Measurements from ENCODE around the gene MLX.
"Not testable (repeated sequence)": the region's sequence is repeated elsewhere in the genome, so short reads cannot be mapped to it uniquely, and the experiment has no call there.

MLX gene

DNA sequence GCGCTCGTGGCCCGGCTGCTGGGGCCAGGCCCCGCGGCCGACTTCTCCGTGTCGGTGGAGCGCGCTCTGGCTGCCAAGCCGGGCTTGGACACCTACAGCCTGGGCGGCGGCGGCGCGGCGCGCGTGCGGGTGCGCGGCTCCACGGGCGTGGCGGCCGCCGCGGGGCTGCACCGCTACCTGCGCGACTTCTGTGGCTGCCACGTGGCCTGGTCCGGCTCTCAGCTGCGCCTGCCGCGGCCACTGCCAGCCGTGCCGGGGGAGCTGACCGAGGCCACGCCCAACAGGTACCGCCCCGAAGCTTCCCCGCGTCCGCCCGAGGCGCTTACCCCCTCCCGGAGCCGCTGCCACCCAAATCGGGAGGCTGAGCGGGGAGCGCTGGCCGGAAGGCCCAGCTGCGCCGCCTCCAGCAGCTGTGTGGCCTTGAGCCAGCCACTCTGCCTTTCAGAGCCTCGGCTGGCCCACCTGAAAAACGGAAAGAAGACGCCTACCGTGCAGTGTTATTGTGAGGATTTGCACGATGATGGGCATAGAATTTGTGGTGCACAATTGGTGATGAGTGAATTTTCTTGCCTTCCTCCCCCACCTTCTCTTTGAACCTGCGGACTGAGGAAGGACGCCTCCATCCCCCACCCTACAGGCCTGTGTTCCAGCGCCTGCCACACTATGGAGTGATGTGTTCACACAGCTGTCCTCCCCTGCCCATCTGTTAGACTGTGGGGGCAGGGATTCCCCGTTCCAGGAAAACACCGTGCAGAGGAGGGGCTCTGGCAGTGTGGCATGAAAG lies 30.3 kb upstream of the MLX start:
- no peak for DNase-seq

DNA sequence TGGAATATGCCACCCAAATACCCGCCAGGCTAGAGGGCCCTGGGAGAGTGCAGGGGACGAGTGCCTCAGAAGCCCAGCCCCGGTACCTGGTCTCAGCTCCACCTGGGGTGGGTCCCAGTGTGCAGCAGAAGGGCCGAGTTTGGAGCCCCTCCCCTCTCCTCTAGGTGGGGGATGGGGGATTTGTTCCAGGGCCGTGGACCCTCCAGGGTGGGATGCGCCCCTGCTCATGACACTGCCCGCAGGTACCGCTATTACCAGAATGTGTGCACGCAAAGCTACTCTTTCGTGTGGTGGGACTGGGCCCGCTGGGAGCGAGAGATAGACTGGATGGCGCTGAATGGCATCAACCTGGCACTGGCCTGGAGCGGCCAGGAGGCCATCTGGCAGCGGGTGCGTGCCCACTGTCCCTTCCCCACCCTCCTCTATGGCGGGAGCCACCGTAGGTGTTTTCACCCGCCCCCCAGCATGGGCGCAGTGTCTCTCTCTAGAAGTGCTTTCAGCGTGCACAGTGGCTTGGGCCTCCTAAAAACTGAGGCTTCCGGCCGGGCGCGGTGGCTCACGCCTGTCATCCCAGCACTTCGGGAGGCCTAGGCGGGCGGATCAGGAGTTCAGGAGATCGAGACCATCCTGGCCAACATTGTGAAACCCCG lies 29.6 kb upstream of the MLX start:
- no peak for DNase-seq

DNA sequence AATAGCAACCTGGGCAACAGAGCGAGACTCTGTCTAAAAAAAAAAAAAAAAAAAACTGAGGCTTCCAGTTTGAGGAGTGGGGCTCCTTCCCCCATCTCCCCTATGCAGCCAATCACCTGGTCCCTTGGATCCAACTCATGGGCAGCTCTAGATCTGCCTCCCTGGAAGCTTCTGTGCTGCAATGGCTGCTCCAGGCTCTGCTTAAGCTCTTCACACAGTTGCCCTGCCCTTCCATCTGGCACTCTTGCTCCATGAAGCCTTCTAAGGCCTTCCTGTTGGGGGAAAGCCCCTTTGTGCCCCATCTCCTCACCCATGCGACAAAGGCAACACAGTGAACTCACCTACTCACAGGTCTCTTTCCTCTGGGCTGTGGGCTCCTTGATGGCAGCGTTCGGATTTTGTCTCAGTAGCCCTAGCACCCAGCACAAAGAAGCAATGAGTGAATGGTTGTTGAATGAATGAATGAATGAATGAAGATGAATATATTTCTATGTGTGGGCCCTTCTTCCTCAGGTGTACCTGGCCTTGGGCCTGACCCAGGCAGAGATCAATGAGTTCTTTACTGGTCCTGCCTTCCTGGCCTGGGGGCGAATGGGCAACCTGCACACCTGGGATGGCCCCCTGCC lies 29.0 kb upstream of the MLX start:
- DNase-seq: no peak

DNA sequence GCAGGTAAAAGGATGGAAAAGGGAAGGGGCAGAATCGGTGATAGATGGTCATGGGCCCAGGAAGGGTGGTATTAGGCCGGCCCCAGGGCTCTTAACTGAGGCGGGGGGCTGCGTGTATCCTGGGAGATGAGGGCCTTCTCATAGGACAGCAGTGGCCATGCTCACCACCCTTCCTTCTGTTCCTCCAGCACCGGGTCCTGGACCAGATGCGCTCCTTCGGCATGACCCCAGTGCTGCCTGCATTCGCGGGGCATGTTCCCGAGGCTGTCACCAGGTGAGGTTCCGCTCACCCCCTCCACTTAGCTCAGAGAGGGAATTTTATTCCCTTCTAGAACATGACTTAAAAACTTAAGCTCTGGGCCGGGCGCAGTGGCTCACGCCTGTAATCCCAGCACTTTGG lies 28.4 kb upstream of the MLX start:
- DNase-seq: no peak

DNA sequence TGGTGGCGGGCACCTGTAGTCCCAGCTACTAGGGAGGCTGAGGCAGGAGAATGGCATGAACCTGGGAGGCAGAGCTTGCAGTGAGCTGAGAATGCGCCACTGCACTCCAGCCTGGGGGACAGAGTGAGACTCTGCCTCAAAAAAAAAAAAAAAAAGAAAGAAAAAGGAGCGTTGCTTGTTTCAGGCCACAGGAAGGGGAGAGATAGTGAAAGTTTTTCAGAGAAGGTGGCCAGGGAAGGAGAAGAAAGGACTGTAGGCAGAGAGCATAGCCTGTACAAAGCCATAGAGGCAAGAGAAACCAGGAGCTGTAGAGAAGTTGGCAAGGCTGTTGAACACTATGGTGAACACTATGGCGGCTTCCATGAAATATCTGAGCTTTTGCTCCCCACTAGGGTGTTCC lies 26.3 kb upstream of the MLX start:
- DNase-seq: not testable (repeated sequence)

DNA sequence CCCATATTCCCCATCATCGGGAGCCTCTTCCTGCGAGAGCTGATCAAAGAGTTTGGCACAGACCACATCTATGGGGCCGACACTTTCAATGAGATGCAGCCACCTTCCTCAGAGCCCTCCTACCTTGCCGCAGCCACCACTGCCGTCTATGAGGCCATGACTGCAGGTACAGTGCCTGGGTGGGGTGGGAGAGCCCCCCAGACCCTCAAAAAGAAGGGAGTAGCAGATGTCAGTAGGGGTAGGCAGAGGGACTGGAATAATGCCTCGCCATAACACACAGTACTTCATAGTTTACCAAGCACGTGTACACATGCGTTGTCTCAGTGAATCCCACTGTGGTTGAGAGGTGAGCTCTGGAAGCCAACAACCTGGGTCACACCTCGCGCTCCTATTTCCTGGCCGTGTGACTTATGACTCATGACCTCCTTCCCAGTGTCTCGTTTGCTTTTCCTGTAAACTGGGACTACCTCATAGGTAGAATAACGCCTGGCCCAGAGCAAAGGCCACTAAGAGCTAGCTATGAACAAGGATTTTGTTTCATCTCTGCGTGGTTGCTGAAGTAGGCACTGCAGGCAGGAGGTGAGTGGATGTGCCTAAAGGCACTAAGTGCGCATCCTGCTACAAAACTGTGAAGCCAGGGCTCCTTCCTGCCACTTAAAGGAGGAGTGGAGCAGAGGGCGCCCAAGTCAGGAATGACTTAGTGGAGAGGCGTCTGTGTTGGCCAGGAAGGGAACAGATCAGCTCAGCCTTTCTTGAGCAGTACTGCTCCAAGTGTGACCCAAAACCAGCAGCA lies 25.7 kb upstream of the MLX start:
- DNase-seq: no peak

DNA sequence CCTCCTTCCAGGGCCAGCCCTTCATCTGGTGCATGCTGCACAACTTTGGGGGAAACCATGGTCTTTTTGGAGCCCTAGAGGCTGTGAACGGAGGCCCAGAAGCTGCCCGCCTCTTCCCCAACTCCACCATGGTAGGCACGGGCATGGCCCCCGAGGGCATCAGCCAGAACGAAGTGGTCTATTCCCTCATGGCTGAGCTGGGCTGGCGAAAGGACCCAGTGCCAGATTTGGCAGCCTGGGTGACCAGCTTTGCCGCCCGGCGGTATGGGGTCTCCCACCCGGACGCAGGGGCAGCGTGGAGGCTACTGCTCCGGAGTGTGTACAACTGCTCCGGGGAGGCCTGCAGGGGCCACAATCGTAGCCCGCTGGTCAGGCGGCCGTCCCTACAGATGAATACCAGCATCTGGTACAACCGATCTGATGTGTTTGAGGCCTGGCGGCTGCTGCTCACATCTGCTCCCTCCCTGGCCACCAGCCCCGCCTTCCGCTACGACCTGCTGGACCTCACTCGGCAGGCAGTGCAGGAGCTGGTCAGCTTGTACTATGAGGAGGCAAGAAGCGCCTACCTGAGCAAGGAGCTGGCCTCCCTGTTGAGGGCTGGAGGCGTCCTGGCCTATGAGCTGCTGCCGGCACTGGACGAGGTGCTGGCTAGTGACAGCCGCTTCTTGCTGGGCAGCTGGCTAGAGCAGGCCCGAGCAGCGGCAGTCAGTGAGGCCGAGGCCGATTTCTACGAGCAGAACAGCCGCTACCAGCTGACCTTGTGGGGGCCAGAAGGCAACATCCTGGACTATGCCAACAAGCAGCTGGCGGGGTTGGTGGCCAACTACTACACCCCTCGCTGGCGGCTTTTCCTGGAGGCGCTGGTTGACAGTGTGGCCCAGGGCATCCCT lies 23.5 kb upstream of the MLX start:
- DNase-seq: no peak

DNA sequence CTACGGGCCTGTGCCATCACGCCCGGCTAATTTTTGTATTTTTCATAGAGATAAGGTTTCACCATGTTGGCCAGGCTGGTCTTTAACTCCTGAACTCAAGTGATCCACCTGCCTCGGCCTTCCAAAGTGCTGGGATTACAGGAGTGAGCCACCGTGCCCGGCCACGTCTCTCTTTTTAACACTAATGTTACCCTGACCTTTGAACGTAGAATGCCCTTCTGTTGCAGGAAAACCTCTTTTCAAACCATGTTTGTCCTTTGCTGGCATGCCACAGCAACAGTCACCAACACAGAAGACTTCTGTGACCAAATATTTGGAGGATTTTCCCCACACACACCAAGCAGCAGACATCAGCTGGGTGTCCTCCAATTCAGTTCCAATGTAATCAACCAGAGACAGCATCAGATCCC lies 22.0 kb upstream of the MLX start:
- no peak for DNase-seq

DNA sequence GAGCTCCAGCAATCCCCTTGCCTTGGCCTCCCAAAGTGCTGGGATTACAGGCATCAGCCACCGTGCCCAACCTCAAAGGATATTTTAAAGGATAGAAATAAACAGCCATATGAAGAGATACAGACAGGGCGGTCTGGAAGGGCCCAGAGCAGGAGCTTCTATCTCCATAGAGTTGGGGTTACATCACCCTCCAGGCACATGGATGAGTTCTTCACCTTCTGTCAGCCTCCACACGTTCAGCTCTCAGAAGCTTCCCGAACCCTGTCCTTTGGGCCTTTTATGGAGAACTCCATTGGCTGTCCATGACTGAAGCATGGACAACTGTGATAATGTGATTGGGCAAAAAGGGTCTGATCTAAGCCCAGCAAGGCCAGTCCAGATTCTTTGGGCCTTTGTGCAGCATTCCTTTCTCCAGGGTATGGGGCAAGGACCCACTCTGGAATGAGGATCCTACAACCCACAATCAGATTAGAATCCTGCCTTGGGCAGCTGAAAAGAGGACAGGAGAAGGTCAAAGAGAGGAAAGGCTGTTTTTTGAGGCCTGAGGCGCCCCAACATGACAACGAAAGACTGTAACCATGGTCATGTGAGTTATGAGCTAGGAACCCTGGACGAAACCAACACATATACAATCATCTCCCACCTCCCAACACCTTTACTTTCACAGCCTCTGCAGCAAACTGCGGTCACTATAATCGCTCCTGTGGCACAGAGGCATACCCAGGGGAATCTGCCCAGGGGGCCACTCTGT lies 21.0 kb upstream of the MLX start:
- not testable (repeated sequence) for DNase-seq

DNA sequence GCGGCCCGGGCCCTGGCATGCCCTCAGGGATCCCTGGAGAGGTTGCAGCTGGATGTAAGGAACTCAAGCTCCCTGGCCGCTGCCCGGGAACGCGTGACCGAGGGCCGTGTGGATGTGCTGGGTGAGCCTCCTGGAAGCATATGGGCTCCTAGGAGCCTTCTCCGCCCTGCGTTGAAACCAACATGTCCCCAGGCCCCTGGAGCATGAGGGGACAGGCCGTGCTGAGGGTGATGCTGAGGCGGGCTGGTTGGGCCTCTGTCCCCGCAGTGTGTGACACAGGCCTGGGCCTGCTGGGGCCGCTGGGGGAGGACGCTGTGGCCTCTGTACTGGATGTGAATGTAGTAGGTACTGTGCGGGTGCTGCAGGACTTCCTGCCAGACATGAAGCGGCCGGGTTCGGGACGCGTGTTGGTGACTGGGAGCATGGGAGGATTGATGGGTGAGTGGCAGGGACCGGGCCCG lies 19.9 kb upstream of the MLX start:
- no peak for DNase-seq

DNA sequence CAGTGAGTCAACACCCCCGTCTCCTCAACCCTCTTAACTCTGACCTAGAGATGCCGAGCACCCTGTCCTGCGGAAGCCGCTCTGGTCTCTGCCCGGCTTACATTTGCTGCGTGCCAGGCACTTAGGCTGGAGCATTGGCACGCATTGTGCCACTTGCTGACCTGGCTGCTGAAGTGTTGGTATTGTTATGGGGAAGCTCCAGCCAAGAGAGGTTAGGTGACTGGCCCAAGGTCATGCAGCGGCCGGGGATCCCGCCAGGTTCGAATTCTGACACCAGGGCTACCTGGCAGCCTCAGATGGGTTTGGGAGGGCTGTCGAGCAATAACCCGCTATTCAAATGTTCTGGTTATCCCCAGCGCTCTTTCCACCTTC lies 19.2 kb upstream of the MLX start:
- no peak for DNase-seq

DNA sequence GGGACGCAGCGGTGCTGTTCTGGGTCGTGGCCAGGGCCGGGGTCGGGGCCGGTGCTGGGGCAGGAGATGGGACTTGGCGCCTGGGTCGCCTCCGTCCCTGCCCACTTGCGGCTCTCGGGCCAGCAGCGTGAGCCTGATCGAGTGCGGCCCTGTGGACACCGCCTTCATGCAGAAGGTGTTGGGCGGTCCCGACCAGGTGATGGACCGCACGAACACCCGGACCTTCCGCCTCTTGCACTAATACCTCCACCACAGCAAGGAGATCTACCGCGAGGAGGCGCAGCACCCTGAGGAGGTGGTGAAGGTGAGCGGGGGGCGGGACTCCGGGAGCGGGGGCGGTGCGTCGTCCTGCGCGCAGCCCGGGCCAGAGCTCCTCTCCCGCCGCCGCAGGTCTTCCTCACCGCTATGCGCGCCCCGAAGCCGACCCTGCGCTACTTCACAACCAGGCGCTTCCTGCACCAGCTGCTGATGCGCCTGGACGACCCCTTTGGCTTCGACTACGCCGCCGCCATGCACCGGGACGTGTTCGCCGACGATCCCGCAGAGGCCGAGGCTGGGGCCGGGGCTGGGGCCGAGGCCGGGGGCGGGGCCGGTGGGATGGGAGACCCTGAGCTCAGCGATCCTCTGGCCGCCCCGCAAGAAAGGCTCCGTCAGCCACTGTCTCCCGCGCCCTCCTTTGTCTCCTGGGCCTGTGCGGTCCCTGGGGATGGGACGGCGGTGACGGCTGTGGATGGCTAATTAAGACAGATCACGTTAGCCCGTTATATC lies 18.6 kb upstream of the MLX start:
- DNase-seq: no peak

DNA sequence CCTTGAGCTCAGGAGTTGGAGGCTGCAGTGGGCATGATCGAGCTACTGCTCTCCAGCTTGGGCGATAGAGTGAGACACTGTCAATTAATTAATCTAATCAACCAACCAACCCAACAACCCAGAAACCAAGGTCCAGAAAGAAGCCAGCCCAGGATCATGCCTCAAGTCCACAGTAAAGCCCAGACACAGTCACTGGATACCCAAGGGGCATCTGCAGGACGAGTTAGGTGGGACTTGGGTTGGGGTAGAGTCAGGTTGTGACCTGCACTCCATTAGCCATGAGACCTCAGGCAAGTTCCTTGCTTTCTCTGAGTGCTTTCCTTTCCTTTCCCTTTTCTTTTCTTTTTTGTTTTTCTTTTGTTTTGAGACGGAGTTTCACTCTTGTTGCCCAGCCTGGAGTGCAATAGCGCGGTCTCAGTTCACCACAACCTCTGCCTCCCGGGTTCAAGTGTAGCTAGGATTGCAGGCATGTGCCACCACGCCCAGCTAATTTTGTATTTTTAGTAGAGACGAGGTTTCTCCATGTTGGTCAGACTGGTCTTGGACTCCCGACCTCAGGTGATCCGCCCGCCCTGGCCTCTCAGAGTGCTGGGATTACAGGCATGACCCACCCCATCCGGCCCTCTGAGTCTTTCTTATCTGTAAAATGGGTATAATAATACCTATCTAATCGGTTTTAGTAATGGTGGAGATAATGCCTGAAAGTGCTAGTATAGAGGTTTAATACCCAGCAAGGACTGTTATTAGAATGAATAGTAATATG lies 17.7 kb upstream of the MLX start:
- no peak for DNase-seq

DNA sequence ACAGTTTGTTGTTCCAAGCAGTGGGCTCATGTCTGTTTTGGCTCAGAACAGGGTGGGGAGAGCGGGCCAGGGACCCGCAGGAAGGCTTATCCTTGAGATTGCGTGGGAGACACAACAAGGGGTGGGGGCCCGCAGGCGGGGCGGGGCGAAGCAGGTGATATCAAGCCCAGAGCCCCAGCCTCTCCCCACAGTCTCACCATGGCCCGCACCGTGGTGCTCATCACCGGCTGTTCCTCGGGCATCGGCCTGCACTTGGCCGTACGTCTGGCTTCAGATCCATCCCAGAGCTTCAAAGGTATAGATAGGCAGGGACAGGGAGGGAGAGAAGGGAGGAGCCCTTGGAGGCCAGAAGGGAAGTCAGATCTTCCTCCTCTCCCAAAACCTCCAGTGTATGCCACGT lies 14.2 kb upstream of the MLX start, which contains the start of gene HSD17B1:
Gene HSD17B1, plus strand, starts transcription at position 188 of the 400 bp plus-strand sequence. Its CDS starts 11 bp downstream, at position 199.
- DNase-seq: not testable (repeated sequence)

DNA sequence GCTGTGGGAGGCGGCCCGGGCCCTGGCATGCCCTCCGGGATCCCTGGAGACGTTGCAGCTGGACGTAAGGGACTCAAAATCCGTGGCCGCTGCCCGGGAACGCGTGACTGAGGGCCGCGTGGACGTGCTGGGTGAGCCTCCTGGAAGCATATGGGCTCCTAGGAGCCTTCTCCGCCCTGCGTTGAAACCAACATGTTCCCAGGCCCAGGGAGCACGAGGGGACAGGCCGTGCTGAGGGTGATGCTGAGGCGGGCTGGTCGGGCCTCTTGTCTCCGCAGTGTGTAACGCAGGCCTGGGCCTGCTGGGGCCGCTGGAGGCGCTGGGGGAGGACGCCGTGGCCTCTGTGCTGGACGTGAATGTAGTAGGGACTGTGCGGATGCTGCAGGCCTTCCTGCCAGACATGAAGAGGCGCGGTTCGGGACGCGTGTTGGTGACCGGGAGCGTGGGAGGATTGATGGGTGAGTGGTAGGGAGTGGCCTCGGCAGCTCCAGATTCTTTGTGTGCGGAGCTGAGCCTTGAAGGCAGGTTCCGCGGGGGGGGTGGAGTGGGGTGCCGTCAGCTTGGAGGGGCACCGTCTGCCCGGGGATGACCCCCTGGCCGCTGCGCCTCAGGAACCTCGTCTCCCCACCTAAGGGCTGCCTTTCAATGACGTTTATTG lies 13.6 kb upstream of the MLX start:
- no peak for DNase-seq

DNA sequence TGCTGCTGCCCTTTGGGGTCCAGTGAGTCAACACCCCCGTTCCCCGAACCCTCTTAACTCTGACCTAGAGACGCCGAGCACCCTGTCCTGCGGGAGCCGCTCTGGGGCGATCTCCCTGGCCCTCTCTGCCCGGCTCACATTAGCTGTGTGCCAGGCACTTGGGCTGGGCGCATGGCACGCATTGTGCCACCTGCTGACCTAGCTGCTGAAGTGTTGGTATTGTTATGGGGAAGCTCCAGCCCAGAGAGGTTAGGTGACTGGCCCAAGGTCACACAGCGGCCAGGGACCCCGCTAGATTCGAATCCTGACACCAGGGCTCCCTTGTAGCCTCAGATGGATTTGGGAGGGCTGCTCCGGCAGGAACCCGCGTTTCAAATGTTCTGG lies 13.0 kb upstream of the MLX start:
- no peak for DNase-seq

DNA sequence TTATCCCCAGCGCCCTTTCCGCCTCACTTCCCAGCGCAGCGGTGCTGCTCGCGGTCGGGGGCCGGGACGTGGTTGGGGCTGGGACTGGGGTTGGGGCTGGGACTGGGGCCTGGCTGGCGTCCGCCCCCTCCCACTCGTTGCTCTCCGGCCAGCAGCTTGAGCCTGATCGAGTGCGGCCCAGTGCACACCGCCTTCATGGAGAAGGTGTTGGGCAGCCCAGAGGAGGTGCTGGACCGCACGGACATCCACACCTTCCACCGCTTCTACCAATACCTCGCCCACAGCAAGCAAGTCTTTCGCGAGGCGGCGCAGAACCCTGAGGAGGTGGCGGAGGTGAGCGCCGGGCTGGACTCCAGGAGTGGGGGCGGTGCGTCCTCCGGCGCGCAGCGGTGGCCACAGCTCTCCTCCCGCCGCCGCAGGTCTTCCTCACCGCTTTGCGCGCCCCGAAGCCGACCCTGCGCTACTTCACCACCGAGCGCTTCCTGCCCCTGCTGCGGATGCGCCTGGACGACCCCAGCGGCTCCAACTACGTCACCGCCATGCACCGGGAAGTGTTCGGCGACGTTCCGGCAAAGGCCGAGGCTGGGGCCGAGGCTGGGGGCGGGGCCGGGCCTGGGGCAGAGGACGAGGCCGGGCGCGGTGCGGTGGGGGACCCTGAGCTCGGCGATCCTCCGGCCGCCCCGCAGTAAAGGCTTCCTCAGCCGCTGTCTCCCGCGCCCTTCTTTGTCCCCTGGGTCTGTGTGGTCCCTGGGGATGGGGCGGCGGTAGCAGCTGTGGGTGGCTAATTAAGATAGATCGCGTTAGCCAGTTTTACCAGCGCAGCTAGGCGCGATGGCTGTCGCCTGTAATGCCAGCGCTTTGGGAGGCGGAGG lies 12.4 kb upstream of the MLX start:
- peak; percentile 67 for DNase-seq

DNA sequence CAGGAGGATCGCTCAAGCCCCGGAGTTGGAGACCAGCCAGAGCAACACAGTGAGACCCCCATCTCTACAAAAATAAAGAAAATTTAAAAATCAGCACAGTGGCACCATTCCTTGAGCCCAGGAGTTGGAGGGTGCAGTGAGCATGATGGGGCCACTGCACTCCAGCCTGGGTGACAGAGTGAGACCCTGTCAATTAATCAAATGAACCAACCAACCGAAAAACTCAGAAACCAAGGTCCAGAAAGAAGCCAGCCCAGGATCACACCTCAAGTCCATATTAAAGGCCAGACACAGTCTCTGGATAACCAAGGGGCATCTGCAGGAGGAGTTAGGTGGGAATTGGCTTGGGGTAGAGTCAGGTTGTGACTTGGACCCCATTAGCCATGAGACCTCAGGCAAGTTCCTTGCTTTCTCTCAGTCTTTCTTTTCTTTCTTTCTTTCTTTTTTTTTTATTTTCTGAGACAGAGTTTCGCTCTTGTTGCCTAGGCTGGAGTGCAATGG lies 11.7 kb upstream of the MLX start:
- DNase-seq: no peak

All from amniotic stem cell (primary cell).